Mesendoderm (in vitro differentiated cells): ENCODE measurements around the gene IQCC.

ENCODE experiments used
- DNase-seq: peaks from one replicate; pipeline ENCODE4 v3.0.0; 2013
- H2AK5ac ChIP-seq: 2 replicates; pipeline ENCODE4 v1.6.1; 2013; ENCODE audit warnings: low read length, inconsistent platforms
- H2BK120ac ChIP-seq: 2 replicates; pipeline ENCODE4 v1.6.1; 2013; ENCODE audit warnings: low read depth, mild to moderate bottlenecking, low read length, moderate library complexity, mixed read lengths
- H2BK15ac ChIP-seq: replicated peaks from 2 replicates; pipeline ENCODE4 v1.6.1; 2013; ENCODE audit warnings: low read depth, mild to moderate bottlenecking, moderate library complexity
- H2BK5ac ChIP-seq: 2 replicates; pipeline ENCODE4 v1.6.1; 2013; ENCODE audit warnings: low read length, inconsistent platforms
- H3K18ac ChIP-seq: 2 replicates; pipeline ENCODE4 v1.6.1; 2013; ENCODE audit warnings: mild to moderate bottlenecking, low read length, mixed read lengths
- H3K23ac ChIP-seq: one replicate; pipeline ENCODE4 v1.6.1; 2013; ENCODE audit warnings: low read length
- H3K27ac ChIP-seq: 2 replicates; pipeline ENCODE4 v1.5.1; 2013; ENCODE audit warnings: low read depth, mild to moderate bottlenecking, inconsistent platforms, low read length, moderate library complexity
- H3K27me3 ChIP-seq: 2 replicates; pipeline ENCODE4 v1.6.1; 2013; ENCODE audit warnings: low read length, control low read depth, mild to moderate bottlenecking, inconsistent platforms; ENCODE audit not compliant: insufficient read depth, poor library complexity
- H3K36me3 ChIP-seq: 2 replicates; pipeline ENCODE4 v1.6.1; 2013; ENCODE audit warnings: low read length, inconsistent platforms; ENCODE audit not compliant: control insufficient read depth, insufficient read depth
- H3K4ac ChIP-seq: one replicate; pipeline ENCODE4 v1.6.1; 2013; ENCODE audit warnings: low read depth, mild to moderate bottlenecking, low read length, moderate library complexity
- H3K4me1 ChIP-seq: 2 replicates; pipeline ENCODE4 v1.6.1; 2013; ENCODE audit warnings: low read depth, low read length, inconsistent platforms; ENCODE audit not compliant: control insufficient read depth
- H3K4me2 ChIP-seq: 2 replicates; pipeline ENCODE4 v1.6.1; 2013; ENCODE audit warnings: low read length
- H3K4me3 ChIP-seq: 2 replicates; pipeline ENCODE4 v1.5.1; 2013; ENCODE audit warnings: mild to moderate bottlenecking, low read length
- H3K56ac ChIP-seq: one replicate; pipeline ENCODE4 v1.6.1; 2013; ENCODE audit warnings: low read length
- H3K79me1 ChIP-seq: 2 replicates; pipeline ENCODE4 v1.6.1; 2013; ENCODE audit warnings: low read length, inconsistent platforms
- H3K79me2 ChIP-seq: 2 replicates; pipeline ENCODE4 v1.6.1; 2013; ENCODE audit warnings: mild to moderate bottlenecking, low read length; ENCODE audit not compliant: control insufficient read depth, insufficient read depth
- H3K9ac ChIP-seq: 2 replicates; pipeline ENCODE4 v1.6.1; 2013; ENCODE audit warnings: low read length, inconsistent platforms
- H4K5ac ChIP-seq: one replicate; pipeline ENCODE4 v1.6.1; 2013; ENCODE audit warnings: low read length
- H4K8ac ChIP-seq: one replicate; pipeline ENCODE4 v1.6.1; 2013; ENCODE audit warnings: low read depth, mild to moderate bottlenecking, control low read depth, low read length, moderate library complexity
- WGBS: extraction: QIAGEN DNeasy Blood & Tissue Kit; methylation state at CpG from one replicate; pipeline ENCODE4 v1.1.7; 2013; ENCODE audit warnings: low lambda C conversion rate, missing lambda C conversion rate; ENCODE audit not compliant: insufficient coverage; ENCODE audit errors: extremely low coverage; 5-methylcytosine and 5-hydroxymethylcytosine counted together

The IQCC gene

GRCh38 chr1:32181065-32181464 is 24.4 kb upstream of the IQCC start:
- Histone ChIP-seq H2BK15ac (no peak overlapping the region), H3K9ac (peak overlapping the region; percentile 88), H2BK5ac (no peak overlapping the region), H3K4ac (no peak overlapping the region), H3K4me1 (peaks cover 9% of the 10 kb centered on the region), H3K27ac (no peak overlapping the region), H3K4me3 (no peak overlapping the region), H3K4me2 (peak overlapping the region; percentile 27), H3K23ac (no peak overlapping the region), H3K79me2 (peaks cover 30% of the 10 kb centered on the region), H3K18ac (no peak overlapping the region), H4K8ac (no peak overlapping the region), H3K79me1 (peaks cover 20% of the 10 kb centered on the region), H2AK5ac (no peak overlapping the region), H3K56ac (peak overlapping the region; percentile 74), H3K27me3 (no peaks in the 10 kb centered on the region), H3K36me3 (peaks cover 7% of the 10 kb centered on the region), H2BK120ac (no peak overlapping the region), H4K5ac (no peak overlapping the region)
- no peak for DNase-seq
- WGBS: no CpG with 5 or more reads among the region's 9 CpGs

- peaks cover 23% of the 10 kb centered on the region for H3K79me1 ChIP-seq
- no peak overlapping the region for H3K18ac ChIP-seq
- H2BK120ac ChIP-seq: no peak overlapping the region
- H3K4me1 ChIP-seq: peaks cover 9% of the 10 kb centered on the region
- H3K79me2 ChIP-seq: peaks cover 34% of the 10 kb centered on the region
- no peak for DNase-seq
- no CpG with 5 or more reads among the region's 5 CpGs for WGBS
- H3K23ac ChIP-seq: no peak overlapping the region
- H3K4ac ChIP-seq: no peak overlapping the region
- no peak overlapping the region for H2AK5ac ChIP-seq
- H3K9ac ChIP-seq: peak overlapping the region; percentile 88
- H4K5ac ChIP-seq: no peak overlapping the region
- peak overlapping the region; percentile 6 for H3K4me2 ChIP-seq
- H3K27ac ChIP-seq: no peak overlapping the region
- no peaks in the 10 kb centered on the region for H3K27me3 ChIP-seq
- H3K36me3 ChIP-seq: peaks cover 10% of the 10 kb centered on the region
- H4K8ac ChIP-seq: no peak overlapping the region
- H3K56ac ChIP-seq: peak overlapping the region; percentile 74
- no peak overlapping the region for H3K4me3 ChIP-seq
- H2BK15ac ChIP-seq: no peak overlapping the region
- H2BK5ac ChIP-seq: no peak overlapping the region
Measured at GRCh38 chr1:32181563-32181962, 23.9 kb upstream of the IQCC start.

DNA sequence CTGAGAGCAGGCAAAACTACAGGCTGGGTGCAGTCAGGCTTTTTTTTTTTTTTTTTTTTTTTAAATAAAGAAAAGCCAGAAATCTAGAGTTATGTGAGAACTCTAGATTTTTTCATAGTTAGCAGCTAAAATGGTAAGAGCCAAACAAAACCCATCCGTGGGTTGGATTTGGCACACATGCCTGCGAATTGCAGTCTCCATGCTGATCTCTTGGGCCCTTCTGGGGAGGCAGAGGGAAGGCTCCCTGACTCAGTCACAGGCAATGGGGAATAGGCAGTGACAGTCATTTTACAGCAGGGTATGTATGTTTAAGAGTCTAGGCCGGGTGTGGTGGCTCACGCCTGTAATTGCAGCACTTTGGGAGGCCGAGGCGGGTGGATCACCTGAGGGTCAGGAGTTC is 23.4 kb upstream of the IQCC start:
- Histone ChIP-seq H3K9ac (no peak overlapping the region), H2BK120ac (no peak overlapping the region), H3K56ac (no peak overlapping the region), H3K4ac (no peak overlapping the region), H3K36me3 (peaks cover 12% of the 10 kb centered on the region), H3K79me1 (peaks cover 24% of the 10 kb centered on the region), H4K8ac (no peak overlapping the region), H3K4me1 (peaks cover 9% of the 10 kb centered on the region), H3K27me3 (no peaks in the 10 kb centered on the region), H2AK5ac (no peak overlapping the region), H3K79me2 (peaks cover 37% of the 10 kb centered on the region), H4K5ac (no peak overlapping the region), H3K27ac (no peak overlapping the region), H3K4me3 (no peak overlapping the region), H3K23ac (no peak overlapping the region), H3K4me2 (no peak overlapping the region), H2BK5ac (no peak overlapping the region), H3K18ac (no peak overlapping the region), H2BK15ac (no peak overlapping the region)
- no peak for DNase-seq
- no CpG with 5 or more reads among the region's 6 CpGs for WGBS

- Histone ChIP-seq H2BK15ac (no peak overlapping the region), H4K8ac (no peak overlapping the region), H3K79me1 (peaks cover 31% of the 10 kb centered on the region), H2BK5ac (no peak overlapping the region), H3K4me3 (no peak overlapping the region), H3K79me2 (peaks cover 37% of the 10 kb centered on the region), H3K4me2 (no peak overlapping the region), H3K27ac (no peak overlapping the region), H3K56ac (no peak overlapping the region), H3K9ac (no peak overlapping the region), H3K27me3 (no peaks in the 10 kb centered on the region), H3K18ac (no peak overlapping the region), H3K4me1 (peaks cover 7% of the 10 kb centered on the region), H4K5ac (no peak overlapping the region), H3K36me3 (peaks cover 22% of the 10 kb centered on the region), H3K4ac (no peak overlapping the region), H2AK5ac (no peak overlapping the region), H3K23ac (no peak overlapping the region), H2BK120ac (no peak overlapping the region)
- DNase-seq: no peak
Measured at GRCh38 chr1:32184650-32185049, 20.8 kb upstream of the IQCC start.

GRCh38 chr1:32186077-32186476 is 19.4 kb upstream of the IQCC start:
- Histone ChIP-seq H2BK5ac (no peak overlapping the region), H3K36me3 (peaks cover 33% of the 10 kb centered on the region), H4K5ac (no peak overlapping the region), H2AK5ac (no peak overlapping the region), H3K4me3 (no peak overlapping the region), H2BK15ac (no peak overlapping the region), H3K27ac (no peak overlapping the region), H2BK120ac (no peak overlapping the region), H3K79me1 (peaks cover 25% of the 10 kb centered on the region), H3K56ac (no peak overlapping the region), H3K4me2 (no peak overlapping the region), H3K18ac (no peak overlapping the region), H3K27me3 (no peaks in the 10 kb centered on the region), H3K4ac (no peak overlapping the region), H4K8ac (no peak overlapping the region), H3K4me1 (peaks cover 4% of the 10 kb centered on the region), H3K9ac (peak overlapping the region; percentile 31), H3K79me2 (peaks cover 28% of the 10 kb centered on the region), H3K23ac (no peak overlapping the region)
- peak; percentile 64 for DNase-seq
- WGBS: 100% methylated on average over 1 of the region's 2 CpGs

GRCh38 chr1:32186491-32186890 is 19.0 kb upstream of the IQCC start:
- Histone ChIP-seq H3K56ac (no peak overlapping the region), H3K9ac (peak overlapping the region; percentile 31), H3K23ac (no peak overlapping the region), H4K5ac (no peak overlapping the region), H2BK5ac (peak overlapping the region; percentile 22), H3K18ac (no peak overlapping the region), H3K4me2 (no peak overlapping the region), H3K36me3 (peaks cover 35% of the 10 kb centered on the region), H3K79me2 (peaks cover 24% of the 10 kb centered on the region), H2BK120ac (no peak overlapping the region), H3K79me1 (peaks cover 21% of the 10 kb centered on the region), H3K4ac (no peak overlapping the region), H4K8ac (no peak overlapping the region), H2AK5ac (no peak overlapping the region), H3K4me3 (no peak overlapping the region), H3K4me1 (no peaks in the 10 kb centered on the region), H3K27ac (no peak overlapping the region), H3K27me3 (no peaks in the 10 kb centered on the region), H2BK15ac (no peak overlapping the region)
- no CpG with 5 or more reads among the region's 2 CpGs for WGBS
- DNase-seq: no peak
